ENCODE data around the gene CFAP157.

- TF ChIP-seq CTCF (IDR thresholded peaks at IDR 0.05; ENCODE audit: low read length) (no peak), EZH2 (optimal IDR thresholded peaks at IDR 0.05; ENCODE audit: low read depth, low read length) (no peak), EZH2phosphoT487 (IDR thresholded peaks at IDR 0.05; ENCODE audit: low read length) (no peak)
These were observed 3.5 kb downstream of the CFAP157 start for GRCh38 chr9:127710204-127710783.

Measured in MM.1S (cell line).